CD8-positive, alpha-beta memory T cell (primary cell): ENCODE results near the gene DHRS7B. TPM values are rescaled to one million over a fixed set of nuclear protein-coding genes. Genes with fewer than 3 reads are reported as not detected.
"Not testable (repeated sequence)": the region's sequence is repeated elsewhere in the genome, so short reads cannot be mapped to it uniquely, and the experiment has no call there.

Experiments
- CTCF ChIA-PET: fragments of 350-600 bp; sonication (Branson Sonifier 250); formaldehyde crosslinking; loops from one replicate; lab custom pipeline; 2021; ENCODE audit warnings: antibody characterized with exemption; lab: Charles Lee
- POLR2A ChIA-PET: fragments of 350-600 bp; sonication (Branson Sonifier 250); formaldehyde crosslinking; loops from one replicate; lab custom pipeline; 2021; ENCODE audit warnings: antibody characterized with exemption; lab: Charles Lee
- DNase-seq, 5 donors: peaks; one replicate each; pipeline versions ENCODE4 v3.0.0 to v3.0.0-alpha.2; 2020 to 2022; ENCODE audit warnings: mixed read lengths in 1 of 5
- H3K27ac ChIP-seq: one replicate; pipeline ENCODE4 v1.7.0; 2013; ENCODE audit warnings: low read depth, mild to moderate bottlenecking, low read length, moderate library complexity
- H3K27me3 ChIP-seq: 2 replicates; pipeline ENCODE4 v1.7.0; 2013; ENCODE audit warnings: low read length, mild to moderate bottlenecking; ENCODE audit not compliant: insufficient read depth, poor library complexity, severe bottlenecking
- H3K36me3 ChIP-seq: 2 replicates; pipeline ENCODE4 v1.7.0; 2013; ENCODE audit warnings: mild to moderate bottlenecking, low read length, moderate library complexity; ENCODE audit not compliant: insufficient read depth
- H3K4me1 ChIP-seq: 2 replicates; pipeline ENCODE4 v1.7.0; 2013; ENCODE audit warnings: mild to moderate bottlenecking, low read length, moderate library complexity; ENCODE audit not compliant: insufficient read depth
- H3K4me3 ChIP-seq: 2 replicates; pipeline ENCODE4 v1.7.0; 2013; ENCODE audit warnings: mild to moderate bottlenecking, low read length
- H3K9me3 ChIP-seq: 2 replicates; pipeline ENCODE4 v1.7.0; 2013; ENCODE audit warnings: mild to moderate bottlenecking, low read length
- H3K27ac Mint-ChIP-seq, 8 donors: one replicate each; pipeline ENCODE4 v1.8.0; 2020 to 2021; ENCODE audit warnings: mixed read lengths in 8 of 8, mild to moderate bottlenecking in 6 of 8, inconsistent platforms in 3 of 8, moderate library complexity in 3 of 8
- H3K27me3 Mint-ChIP-seq, 2 donors: one replicate each; pipeline ENCODE4 v1.8.0; 2020 to 2021; ENCODE audit warnings: mixed read lengths in 2 of 2, mild to moderate bottlenecking in 1 of 2, moderate library complexity in 1 of 2
- H3K36me3 Mint-ChIP-seq, 3 donors: one replicate each; pipeline ENCODE4 v1.8.0; 2020 to 2021; ENCODE audit warnings: mixed read lengths in 3 of 3, inconsistent platforms in 1 of 3, mild to moderate bottlenecking in 1 of 3
- H3K4me1 Mint-ChIP-seq, 3 donors: one replicate each; pipeline ENCODE4 v1.8.0; 2020 to 2021; ENCODE audit warnings: mixed read lengths in 3 of 3, inconsistent platforms in 1 of 3, mild to moderate bottlenecking in 1 of 3
- H3K4me3 Mint-ChIP-seq, 7 donors: one replicate each; pipeline ENCODE4 v1.8.0; 2020 to 2021; ENCODE audit warnings: mixed read lengths in 7 of 7, mild to moderate bottlenecking in 6 of 7, moderate library complexity in 4 of 7, inconsistent platforms in 2 of 7
- H3K9me3 Mint-ChIP-seq, 5 donors: one replicate each; pipeline ENCODE4 v1.8.0; 2020 to 2022; ENCODE audit warnings: mixed read lengths in 5 of 5, mild to moderate bottlenecking in 3 of 5, moderate library complexity in 2 of 5, inconsistent platforms in 1 of 5
- polyA plus RNA-seq: library from polyadenylated mRNA; unstranded; fragments of 300-500 nt; fragmentation: Illumina TruSeq; gene quantifications from one replicate; pipeline ENCODE4 v1.2.3, GENCODE V29; 2021
- total RNA-seq, 2 experiments: library from RNA; stranded (reverse); gene quantifications; one replicate each; pipeline ENCODE4 v1.2.3, GENCODE V29; 2021

The DHRS7B gene
- total RNA-seq (10 to 100 TPM; 25.7 to 27.5 TPM), polyA plus RNA-seq (9.0 TPM)

DNA sequence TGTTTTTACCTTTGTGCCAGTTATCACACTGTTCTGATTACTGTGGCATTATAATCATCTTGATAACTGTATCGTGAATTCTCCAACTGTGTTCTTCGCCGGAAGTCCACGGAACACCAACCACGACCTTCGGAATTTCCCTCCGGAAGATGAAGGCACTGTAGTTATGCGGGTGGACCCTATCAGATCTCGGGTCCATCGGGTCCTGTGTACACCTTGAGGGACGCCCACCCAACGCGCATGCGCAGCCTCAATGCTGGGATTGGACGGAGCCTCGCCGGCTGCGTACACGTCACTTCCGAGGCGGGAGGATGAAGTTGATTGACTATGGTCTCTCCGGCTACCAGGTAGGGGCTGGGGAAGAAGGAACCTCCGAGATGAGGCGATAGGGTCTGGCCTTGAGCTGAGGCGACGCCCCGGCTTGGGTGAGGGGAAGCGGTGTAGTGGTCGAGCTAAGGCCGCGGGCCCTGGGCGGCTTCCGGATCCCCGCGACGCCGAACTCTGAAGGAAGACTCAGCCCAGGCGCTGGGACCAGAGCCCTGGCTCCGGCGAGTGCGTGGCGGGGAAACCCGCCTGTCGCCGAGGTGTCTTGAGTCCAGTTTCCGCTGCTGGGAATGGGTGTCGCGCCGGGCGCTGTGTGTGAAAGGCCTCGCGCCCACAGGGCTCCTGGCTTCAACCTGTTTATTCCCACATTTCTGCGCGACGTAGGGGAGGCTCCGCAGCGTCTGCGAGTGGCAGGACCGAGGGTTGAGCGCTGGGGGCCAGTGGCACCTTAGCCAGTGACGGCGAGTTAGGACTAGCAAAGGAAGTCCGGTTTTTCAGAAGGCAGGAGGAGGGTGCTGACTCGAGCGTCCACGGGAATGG lies at the start of gene DHRS7B:
DHRS7B (plus strand) TSS at position 320 of the 864 bp plus-strand sequence; CDS start at position 328, 8 bp downstream.
- peak within 1 kb of the TSS; percentile 89 to 98 (median 95) for H3K4me3 Mint-ChIP-seq
- POLR2A ChIA-PET, result interaction anchor here (1.0 to 2.2 kb wide), 2 partner anchors 83 to 160 kb away, joined by 3 to 8 read pairs; partner anchors contain the start of gene USP22
- peak within 1 kb of the TSS; percentile 88 for H3K4me3 ChIP-seq

GRCh38 chr17:21077281-21077680 lies 49.5 kb upstream of the DHRS7B start:
- CTCF ChIA-PET, result no interaction called here
- H3K4me3 Mint-ChIP-seq, result no peak overlapping the region

More for the DNA sequence above, at the start of gene DHRS7B:
- peak; percentile 93 to 98 (median 95) for DNase-seq
- CTCF ChIA-PET, result interaction anchor here (1.4 to 2.2 kb wide), 3 partner anchors 84 to 385 kb away, joined by 3 to 8 read pairs (median 4); no protein-coding TSS in a partner anchor
- no peaks in the 10 kb centered on the region for H3K27me3 ChIP-seq
- no peaks in the 10 kb centered on the region for H3K36me3 ChIP-seq
- Mint-ChIP-seq H3K4me1 (peaks cover 29 to 34% (median 33%) of the 10 kb centered on the region in 3 donors), H3K27me3 (no peaks in the 10 kb centered on the region), H3K9me3 (no peaks in the 10 kb centered on the region), H3K27ac (peak within 1 kb of the TSS; percentile 93 to 99 (median 96)), H3K36me3 (peaks cover 0 to 10% (median 0%) of the 10 kb centered on the region in 3 donors)
- peak within 1 kb of the TSS; percentile 89 for H3K27ac ChIP-seq
- H3K9me3 ChIP-seq, result no peaks in the 10 kb centered on the region
- peaks cover 24% of the 10 kb centered on the region for H3K4me1 ChIP-seq

GRCh38 chr17:21078016-21078780 lies 48.6 kb upstream of the DHRS7B start:
- H3K27ac ChIP-seq, result no peak overlapping the region
- no peaks in the 10 kb centered on the region for H3K4me1 Mint-ChIP-seq
- H3K9me3 ChIP-seq, result no peaks in the 10 kb centered on the region
- H3K27me3 ChIP-seq, result no peaks in the 10 kb centered on the region
- no peaks in the 10 kb centered on the region for H3K36me3 ChIP-seq
- POLR2A ChIA-PET, result no interaction called here
- no peaks in the 10 kb centered on the region for H3K4me1 ChIP-seq
- no peak overlapping the region for H3K27ac Mint-ChIP-seq
- CTCF ChIA-PET, result no interaction called here
- no peaks in the 10 kb centered on the region for H3K36me3 Mint-ChIP-seq
- H3K4me3 ChIP-seq, result no peak overlapping the region
- peaks cover 9 to 36% of the 10 kb centered on the region in 2 donors for H3K27me3 Mint-ChIP-seq
- DNase-seq, result no peak
- H3K9me3 Mint-ChIP-seq, result peaks cover 0 to 3% (median 0%) of the 10 kb centered on the region in 5 donors
- no peak overlapping the region for H3K4me3 Mint-ChIP-seq

More at GRCh38 chr17:21077281-21077680, 49.5 kb upstream of the DHRS7B start:
- Mint-ChIP-seq H3K27me3 (peaks cover 7 to 33% of the 10 kb centered on the region in 2 donors), H3K9me3 (peaks cover 0 to 3% (median 0%) of the 10 kb centered on the region in 5 donors), H3K4me1 (no peaks in the 10 kb centered on the region), H3K36me3 (no peaks in the 10 kb centered on the region), H3K27ac (no peak overlapping the region)
- Histone ChIP-seq H3K36me3 (no peaks in the 10 kb centered on the region), H3K4me1 (no peaks in the 10 kb centered on the region), H3K27ac (no peak overlapping the region), H3K9me3 (no peaks in the 10 kb centered on the region), H3K27me3 (no peaks in the 10 kb centered on the region), H3K4me3 (no peak overlapping the region)
- no peak for DNase-seq
- POLR2A ChIA-PET, result no interaction called here

- CTCF ChIA-PET, result no interaction called here
- H3K4me3 Mint-ChIP-seq, result no peak overlapping the region
- no peaks in the 10 kb centered on the region for H3K27me3 ChIP-seq
- H3K4me1 ChIP-seq, result no peaks in the 10 kb centered on the region
- no peaks in the 10 kb centered on the region for H3K36me3 ChIP-seq
- POLR2A ChIA-PET, result interaction anchor here (0.6 kb wide), 1 partner anchor 12 kb away, joined by 6 read pairs; no protein-coding TSS in a partner anchor
- no peak overlapping the region for H3K27ac ChIP-seq
- no peak overlapping the region for H3K27ac Mint-ChIP-seq
- DNase-seq, result no peak
- H3K4me3 ChIP-seq, result no peak overlapping the region
- peaks cover 9 to 36% of the 10 kb centered on the region in 2 donors for H3K27me3 Mint-ChIP-seq
- no peaks in the 10 kb centered on the region for H3K36me3 Mint-ChIP-seq
- H3K4me1 Mint-ChIP-seq, result no peaks in the 10 kb centered on the region
- H3K9me3 ChIP-seq, result no peaks in the 10 kb centered on the region
- H3K9me3 Mint-ChIP-seq, result peaks cover 0 to 3% (median 0%) of the 10 kb centered on the region in 5 donors
These were observed 47.6 kb upstream of the DHRS7B start for GRCh38 chr17:21079196-21079595.

GRCh38 chr17:21082001-21082436 lies 44.7 kb upstream of the DHRS7B start:
- peaks cover 7 to 32% of the 10 kb centered on the region in 2 donors for H3K27me3 Mint-ChIP-seq
- peaks cover 0 to 3% (median 0%) of the 10 kb centered on the region in 5 donors for H3K9me3 Mint-ChIP-seq
- POLR2A ChIA-PET, result no interaction called here
- no peak overlapping the region for H3K4me3 Mint-ChIP-seq
- Histone ChIP-seq H3K9me3 (no peaks in the 10 kb centered on the region), H3K36me3 (no peaks in the 10 kb centered on the region), H3K27me3 (no peaks in the 10 kb centered on the region), H3K4me1 (no peaks in the 10 kb centered on the region), H3K27ac (no peak overlapping the region), H3K4me3 (no peak overlapping the region)
- no peak overlapping the region for H3K27ac Mint-ChIP-seq
- H3K4me1 Mint-ChIP-seq, result no peaks in the 10 kb centered on the region
- no peak for DNase-seq
- no peaks in the 10 kb centered on the region for H3K36me3 Mint-ChIP-seq
- CTCF ChIA-PET, result no interaction called here

DNA sequence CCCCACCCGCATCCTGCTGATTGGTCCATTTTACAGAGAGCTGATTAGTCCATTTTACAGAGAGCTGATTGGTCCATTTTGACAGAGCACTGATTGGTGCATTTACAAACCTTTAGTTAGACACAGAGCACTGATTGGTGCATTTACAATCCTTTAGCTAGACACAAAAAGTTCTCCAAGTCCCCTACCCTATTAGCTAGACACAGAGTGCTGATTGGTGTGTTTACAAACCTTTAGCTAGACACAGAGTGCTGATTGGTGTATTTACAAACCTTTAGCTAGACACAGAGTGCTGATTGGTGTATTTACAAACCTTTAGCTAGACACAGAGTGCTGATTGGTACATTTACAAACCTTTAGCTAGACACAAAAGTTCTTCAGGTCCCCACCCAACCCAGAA lies 41.5 kb upstream of the DHRS7B start:
- CTCF ChIA-PET, H3K9me3 ChIP-seq, H3K27ac Mint-ChIP-seq, H3K36me3 Mint-ChIP-seq, H3K4me1 Mint-ChIP-seq, POLR2A ChIA-PET, H3K27ac ChIP-seq, H3K36me3 ChIP-seq, H3K4me1 ChIP-seq, H3K27me3 ChIP-seq, H3K4me3 ChIP-seq, H3K4me3 Mint-ChIP-seq, H3K9me3 Mint-ChIP-seq, DNase-seq: not testable (repeated sequence)
- H3K27me3 Mint-ChIP-seq, result peaks cover 5 to 21% of the 10 kb centered on the region in 2 donors

GRCh38 chr17:21085707-21086106 lies 41.1 kb upstream of the DHRS7B start:
- Histone ChIP-seq H3K36me3 (no peaks in the 10 kb centered on the region), H3K4me1 (no peaks in the 10 kb centered on the region), H3K4me3 (no peak overlapping the region), H3K27me3 (no peaks in the 10 kb centered on the region), H3K9me3 (no peaks in the 10 kb centered on the region), H3K27ac (no peak overlapping the region)
- Mint-ChIP-seq H3K4me3 (peak overlapping the region in 2 of 7 donors; percentile 49 to 58), H3K27me3 (peaks cover 5 to 21% of the 10 kb centered on the region in 2 donors), H3K36me3 (no peaks in the 10 kb centered on the region), H3K4me1 (no peaks in the 10 kb centered on the region), H3K27ac (no peak overlapping the region), H3K9me3 (peaks cover 0 to 3% (median 0%) of the 10 kb centered on the region in 5 donors)
- no peak for DNase-seq
- CTCF ChIA-PET, result no interaction called here
- POLR2A ChIA-PET, result no interaction called here
